GM18867 (cell line): Measurements from ENCODE around the gene WDR55.
"Not testable (repeated sequence)": the region's sequence is repeated elsewhere in the genome, so short reads cannot be mapped to it uniquely, and the experiment has no call there.

ENCODE experiments used
- ATAC-seq: cut with Tn5 transposase; IDR thresholded peaks from one replicate; pipeline ENCODE4 v1.9.1; 2021; ENCODE audit warnings: mild to moderate bottlenecking, moderate library complexity; ENCODE audit not compliant: unreplicated experiment

Gene WDR55, protein sequence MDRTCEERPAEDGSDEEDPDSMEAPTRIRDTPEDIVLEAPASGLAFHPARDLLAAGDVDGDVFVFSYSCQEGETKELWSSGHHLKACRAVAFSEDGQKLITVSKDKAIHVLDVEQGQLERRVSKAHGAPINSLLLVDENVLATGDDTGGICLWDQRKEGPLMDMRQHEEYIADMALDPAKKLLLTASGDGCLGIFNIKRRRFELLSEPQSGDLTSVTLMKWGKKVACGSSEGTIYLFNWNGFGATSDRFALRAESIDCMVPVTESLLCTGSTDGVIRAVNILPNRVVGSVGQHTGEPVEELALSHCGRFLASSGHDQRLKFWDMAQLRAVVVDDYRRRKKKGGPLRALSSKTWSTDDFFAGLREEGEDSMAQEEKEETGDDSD

DNA sequence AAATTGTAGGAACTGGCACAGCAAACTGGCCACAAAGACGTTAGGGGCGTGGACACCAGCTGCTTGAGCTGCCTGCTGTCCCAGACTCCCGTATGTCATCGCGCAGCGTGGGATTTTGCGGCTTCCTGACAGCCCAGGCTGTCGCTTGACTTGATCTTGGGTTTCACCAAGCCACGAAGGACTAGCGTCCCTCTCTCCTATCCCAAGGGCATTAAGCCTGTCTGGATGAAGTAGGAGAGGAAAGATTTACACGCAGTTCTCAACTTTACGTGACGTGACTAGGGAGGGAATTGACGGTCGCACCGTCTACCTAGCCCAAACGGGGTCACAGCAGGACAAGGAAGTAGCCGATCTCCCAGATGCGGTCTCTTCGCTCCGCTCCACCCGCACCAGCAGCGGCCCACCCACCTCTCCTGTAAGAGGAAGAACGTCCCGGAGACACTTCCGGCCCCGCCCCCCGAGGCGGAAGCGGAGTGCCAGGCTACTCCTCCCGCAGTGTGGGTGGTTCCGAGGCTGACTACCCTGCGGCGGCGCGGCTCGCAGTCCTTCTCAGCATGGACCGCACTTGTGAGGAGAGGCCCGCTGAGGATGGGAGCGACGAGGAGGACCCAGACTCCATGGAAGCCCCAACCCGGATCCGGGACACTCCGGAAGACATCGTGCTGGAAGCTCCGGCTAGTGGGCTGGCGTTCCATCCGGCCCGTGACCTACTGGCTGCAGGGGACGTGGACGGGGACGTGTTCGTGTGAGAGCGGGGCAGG is at the start of gene WDR55:
TSS of gene WDR55 (plus strand) at position 546 of the 761 bp plus-strand sequence. CDS start at position 555, 9 bp downstream.
- ATAC-seq = peak; percentile 98

DNA sequence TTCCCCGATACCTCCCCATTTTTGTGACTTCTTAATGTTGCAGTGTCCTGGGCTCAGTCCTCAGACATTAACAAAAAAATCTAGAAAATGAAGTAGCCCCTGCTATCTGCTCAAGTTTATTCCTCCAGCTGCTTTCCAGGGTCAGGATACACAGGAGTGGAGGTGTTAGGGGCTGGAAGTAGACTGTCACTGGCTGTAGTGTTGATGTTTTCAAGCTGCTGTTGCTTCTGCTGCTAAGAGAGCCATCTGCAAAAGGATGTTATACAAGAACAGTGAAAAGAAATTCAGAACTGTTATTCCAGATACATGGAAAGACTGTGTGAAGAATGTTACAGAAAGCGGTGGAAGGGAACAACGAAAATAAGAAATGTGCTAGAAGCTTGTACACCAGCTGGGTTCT is 42.4 kb upstream of the WDR55 start:
- no peak for ATAC-seq

DNA sequence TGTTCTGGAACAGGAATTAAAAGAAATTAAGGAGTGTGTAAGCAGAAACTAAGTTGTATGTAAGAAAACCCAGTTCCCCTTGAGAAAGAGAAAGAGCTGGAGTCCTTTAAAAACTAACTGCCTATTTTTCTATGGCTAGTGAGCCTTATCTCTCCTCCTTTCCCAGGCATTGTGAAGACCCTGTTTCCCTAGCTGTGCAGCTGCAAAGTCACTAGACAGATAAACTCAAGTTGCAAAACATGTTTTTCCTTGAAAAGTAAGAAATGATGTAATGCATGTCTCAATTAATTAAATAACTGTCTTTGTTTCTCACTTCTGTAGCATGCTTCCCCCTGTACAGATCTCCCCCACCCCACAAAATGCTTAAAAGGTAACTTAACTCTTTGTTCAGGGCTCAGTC is 41.6 kb upstream of the WDR55 start:
- ATAC-seq = not testable (repeated sequence)

DNA sequence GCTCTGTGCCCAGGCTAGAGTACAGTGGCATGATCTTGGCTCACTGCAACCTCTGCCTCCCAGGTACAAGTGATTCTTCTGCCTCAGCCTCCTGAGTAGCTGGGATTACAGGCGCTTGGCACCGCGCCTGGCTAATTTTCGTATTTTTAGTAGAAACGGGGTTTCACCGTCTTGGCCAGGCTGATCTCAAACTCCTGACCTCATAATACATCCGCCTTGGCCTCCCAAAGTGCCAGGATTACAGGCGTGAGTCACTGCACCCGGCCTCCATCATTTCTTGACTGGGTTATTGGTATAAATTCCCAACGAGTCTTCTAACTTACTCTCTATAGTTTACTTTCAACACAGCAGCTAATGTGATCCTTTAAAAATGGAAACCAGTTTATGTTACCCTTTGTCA is 39.8 kb upstream of the WDR55 start:
- not testable (repeated sequence) for ATAC-seq

DNA sequence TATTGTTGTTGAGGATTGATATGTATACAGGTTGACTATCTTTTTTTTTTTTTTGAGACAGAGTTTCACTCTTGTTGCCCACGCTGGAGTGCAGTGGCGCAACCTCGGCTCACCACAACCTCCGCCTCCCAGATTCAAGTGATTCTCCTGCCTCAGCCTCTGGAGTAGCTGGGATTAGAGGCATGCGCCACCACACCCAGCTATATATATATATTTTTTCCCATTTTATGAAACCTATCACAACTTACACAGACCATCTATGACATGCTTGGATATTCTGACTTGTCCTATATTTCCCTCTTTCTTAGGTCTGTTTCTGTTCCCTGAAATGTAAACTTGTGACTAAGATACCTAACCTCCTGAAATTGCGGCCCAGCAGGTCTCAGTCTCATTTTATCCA is 36.7 kb upstream of the WDR55 start:
- no peak for ATAC-seq

DNA sequence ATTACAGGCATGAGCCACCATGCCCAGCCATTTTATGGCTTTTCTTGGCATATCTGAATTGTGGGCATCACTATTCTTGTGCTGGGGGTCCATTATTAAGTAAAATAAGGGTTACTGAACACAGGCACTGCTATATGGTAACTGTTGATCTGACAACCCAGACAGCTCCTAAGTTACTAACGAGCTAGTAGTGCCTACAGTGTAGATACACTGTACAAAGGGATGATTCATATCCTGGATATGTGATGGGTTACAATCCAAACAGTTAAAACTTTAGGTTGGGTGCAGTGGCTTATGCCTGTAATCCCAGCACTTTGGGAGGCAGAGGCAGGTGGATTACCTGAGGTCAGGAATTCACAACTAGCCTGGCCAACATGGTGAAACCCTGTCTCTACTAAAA is 36.0 kb upstream of the WDR55 start:
- ATAC-seq = no peak

DNA sequence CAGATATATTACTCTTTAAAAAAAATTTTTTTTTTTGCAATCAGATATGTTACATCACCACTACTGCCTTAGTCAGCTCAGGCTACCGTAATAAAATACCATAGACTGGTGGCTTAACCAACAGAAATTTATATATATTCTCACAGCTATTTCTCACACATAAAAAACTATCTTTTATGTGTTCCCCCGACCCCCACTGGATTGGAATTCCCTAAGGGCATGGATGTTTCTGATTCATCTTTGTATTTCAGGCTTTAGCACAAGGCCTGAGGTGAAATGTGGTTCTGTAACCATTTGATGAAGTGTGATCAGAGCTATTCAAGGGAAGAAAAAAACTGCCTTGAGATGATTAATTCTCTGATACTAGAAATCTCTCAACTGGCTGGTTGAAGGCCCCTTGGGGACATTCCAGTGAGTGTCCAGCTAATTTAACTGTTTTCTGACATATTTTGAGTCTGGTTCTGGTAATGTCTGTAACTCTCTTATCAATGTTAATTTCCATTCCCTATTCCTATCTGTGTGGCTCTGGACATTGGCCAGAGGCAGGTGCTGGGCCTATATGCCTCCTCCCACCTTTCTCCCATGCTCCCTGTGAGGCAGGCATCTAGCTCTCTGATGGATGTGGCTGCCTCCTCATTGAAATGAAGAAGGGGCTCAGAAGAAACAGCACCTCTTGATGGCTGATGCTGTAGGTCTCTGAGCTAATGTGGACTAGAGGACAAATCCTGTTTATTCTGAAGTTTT is 34.2 kb upstream of the WDR55 start:
- no peak for ATAC-seq

DNA sequence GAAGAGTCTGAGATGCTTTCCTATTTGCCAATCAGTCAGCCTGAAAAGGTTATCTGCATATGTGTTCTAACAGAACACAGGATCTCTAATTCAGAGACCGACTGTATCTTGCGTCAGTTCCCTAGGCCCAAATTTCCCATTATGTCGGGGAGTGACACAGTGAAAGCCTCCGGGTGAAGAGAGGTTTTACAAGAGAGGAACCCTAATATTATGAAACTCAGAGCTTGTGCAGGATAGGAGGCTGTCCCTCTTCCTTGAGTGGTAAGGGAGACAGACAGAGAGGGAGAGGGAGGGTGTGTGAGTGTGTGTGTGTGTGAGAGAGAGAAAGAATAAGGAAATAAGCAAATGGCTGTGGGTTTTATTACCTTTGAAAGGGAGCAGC is 33.7 kb upstream of the WDR55 start:
- no peak for ATAC-seq

DNA sequence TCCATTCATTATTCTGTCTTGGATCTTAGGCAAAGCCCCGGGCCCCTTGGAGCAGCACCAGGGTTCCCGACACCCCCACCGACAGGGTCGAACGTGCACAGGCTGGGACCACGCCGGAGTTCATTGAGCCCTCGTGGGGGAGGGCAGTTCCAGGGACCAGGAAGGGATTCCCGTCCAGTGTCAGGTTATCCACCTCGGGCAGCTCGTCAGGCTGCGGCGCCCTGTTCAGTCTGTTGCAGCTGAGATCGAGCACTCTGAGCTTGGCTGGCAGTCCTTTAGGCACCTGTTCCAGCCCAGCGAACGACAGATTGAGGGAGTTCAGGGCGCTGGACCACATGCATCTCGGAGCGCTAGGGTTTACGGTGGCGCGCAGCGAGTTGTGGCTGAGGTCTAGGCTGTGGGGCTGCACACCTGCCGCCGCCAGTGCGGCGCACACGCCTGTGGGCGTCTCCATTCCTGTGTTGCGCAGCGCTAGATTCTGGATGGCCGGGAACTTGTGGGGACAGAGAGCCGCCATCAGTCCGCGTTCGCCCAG is 32.8 kb upstream of the WDR55 start:
- ATAC-seq = peak; percentile 31

DNA sequence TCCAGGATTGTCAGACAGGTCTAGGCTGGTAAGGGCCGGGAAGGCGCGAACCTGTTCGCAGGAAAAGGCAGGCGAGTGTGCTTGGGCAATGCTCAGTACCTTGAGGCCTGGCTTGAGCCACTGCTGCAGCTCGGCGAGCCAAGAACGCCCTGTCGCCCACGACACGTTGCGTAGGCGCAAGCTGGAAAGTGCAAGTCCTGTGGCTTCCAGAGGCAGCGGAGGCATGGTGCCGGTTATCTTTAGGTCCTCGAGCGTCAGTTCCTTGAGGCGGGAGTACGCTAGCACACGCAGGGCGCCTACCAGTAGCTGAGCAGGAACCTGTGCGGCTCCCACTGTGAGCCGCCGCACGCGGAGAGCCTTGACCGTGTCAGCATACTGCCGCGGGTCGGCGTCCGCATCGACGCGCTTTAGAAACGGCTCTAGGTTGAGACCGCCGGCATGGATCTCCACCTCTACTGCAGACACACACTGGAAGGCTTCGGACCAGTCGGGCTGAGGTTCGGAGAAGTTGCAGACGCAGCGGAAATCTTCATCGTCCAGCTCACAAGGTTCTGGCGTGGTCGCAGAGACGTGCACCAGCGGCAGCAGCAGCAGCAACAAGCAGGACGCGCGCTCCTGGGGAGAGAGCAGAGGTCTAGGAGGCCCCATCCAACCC is 32.2 kb upstream of the WDR55 start:
- peak; percentile 58 for ATAC-seq

DNA sequence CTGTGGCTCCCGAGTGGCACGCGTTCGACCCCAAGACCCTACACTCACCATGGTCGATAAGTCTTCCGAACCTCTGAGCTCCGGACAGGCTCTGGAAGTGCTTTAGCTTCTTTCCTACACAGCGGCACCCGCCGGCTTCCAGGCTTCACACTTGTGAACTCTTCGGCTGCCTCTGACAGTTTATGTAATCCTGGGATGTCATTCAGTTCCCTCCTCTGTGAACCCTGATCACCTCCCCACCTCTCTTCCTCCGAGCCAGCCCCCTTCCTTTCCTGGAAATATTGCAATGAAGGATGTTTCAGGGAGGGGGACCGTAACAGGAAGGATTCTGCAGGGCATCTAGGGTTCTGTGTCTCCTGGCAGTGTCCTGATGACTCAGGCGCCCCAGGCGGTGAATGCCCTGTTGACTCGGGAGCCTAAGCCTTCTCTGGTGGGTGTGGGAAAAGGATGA is 31.7 kb upstream of the WDR55 start, which contains the start of gene CD14:
TSS of gene CD14 (minus strand) at position 155 of the 451 bp plus-strand sequence. CDS start at position 51, 104 bp downstream.
- no peak for ATAC-seq

DNA sequence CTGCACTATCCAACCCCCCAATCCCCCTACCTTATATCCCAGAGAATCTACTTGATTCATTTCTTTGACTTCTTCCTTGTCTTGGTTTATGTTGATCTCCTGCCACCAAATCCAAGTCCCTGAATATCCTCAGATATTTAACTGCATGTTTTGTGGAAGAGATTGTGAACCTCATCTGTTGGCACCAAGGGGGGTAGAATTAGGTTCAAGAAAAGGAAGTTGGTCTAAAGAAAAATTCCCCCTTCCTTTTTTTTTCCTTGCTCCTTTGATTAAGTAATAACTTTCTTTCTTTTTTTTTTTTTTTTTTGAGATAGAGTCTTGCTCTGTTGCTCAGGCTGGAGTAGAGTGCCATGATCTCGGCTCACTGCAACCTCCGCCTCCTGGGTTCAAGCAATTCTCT is 31.2 kb upstream of the WDR55 start:
- ATAC-seq = no peak

DNA sequence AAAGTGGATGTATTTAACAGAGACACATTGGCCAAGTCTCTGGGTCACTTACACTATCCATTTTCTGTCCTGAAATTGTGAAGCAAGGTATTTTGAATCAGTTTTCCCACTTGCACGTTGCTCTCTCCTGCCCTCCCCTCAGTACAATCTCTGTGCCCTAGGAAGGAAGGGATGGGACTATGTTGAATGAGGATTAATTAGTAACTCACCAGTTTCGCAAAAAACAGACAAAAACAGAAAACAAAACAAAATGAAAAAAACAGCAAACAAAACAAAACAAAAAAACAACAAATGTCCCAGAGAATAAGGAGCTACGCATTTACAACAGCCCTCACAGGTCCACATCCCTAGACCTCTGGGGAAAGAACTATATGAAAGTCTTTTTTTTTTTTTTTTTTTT is 30.6 kb upstream of the WDR55 start:
- no peak for ATAC-seq

DNA sequence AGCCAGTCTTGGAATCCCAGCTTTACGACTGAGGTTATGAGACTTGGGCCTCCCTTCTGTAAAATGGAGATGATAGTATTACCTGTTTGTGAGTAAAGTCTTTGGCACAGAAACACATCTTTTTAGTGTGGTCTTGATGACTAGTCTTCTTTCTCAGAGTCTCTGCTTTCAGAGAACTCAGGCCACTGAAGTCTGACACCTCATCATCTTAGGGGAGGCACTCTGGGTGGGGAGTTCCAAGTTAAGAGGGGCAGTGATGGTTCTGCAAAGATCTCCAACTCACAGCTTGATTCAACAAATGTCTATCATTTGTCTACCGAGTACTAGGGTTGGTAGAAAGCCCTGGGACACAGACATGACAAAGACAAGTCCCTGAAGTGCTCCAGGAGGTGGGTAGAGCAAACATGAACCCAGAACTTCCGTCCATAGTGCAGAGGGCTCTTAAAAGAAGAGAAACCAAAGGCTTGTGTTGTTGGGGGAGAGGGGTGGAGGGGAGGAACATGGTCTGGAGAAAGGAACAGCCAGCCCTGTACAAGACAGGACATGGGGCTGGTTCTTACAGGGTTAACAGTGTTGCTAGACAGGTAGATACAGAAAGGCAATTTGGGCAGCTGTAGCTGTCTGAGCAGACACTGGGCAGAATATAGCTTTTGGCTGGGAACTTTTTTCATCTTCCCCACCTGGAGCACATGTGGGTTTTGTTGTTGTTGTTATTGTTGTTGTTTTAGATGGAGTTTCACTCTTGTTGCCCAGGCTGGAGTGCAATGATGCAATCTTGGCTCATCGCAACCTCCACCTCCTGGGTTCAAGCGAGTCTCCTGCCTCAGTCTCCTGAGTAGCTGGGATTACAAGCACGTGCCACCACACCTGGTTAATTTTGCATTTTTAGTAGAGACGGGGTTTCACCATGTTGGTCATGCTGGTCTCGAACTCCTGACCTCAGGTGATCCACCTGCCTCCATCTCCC is 29.1 kb upstream of the WDR55 start:
- ATAC-seq = no peak

DNA sequence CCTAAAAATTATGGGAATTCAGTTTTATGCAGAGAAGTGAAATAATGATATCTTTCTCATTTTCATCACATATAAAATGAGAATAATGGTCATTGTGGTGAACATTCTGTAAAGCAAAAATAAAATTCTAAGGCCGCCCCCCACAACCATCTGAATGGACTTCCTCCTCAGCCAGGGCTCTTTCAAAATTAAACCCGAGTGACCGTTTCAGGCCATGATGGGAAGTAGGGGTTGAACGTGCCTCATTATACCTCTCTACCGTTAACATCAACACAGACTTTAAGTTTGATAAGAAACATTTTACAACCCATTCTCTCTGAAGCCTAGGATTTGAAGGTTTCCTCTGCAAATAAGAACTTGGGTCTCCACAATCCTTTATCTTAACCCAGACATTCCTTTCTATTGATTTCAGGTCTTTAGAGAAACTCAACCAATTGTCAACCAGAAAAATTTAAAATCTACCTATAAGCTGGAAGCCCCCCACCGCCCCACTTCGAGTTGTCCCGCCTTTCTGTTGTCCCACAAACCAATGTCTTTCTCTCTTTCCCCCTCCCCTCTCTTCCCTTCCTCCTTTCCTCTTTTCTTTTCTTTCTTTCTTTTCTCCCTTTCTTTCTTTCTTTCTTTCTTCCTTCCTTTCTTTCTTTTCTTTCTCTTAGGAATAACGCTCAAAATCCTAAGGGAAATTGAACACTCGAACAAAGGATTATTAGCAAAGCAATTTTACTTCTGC is 27.2 kb upstream of the WDR55 start:
- ATAC-seq = no peak

DNA sequence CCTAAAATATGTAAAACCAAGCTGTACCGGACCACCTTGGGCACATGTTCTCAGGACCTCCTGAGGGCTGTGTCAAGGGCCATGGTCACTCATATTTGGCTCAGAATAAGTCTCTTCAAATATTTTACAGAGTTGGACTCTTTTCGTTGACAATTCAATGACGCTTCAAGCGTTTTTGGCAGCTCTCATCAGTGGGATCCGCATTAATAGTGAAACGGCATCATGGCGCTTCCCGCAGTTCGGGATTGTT is 25.9 kb upstream of the WDR55 start:
- not testable (repeated sequence) for ATAC-seq

DNA sequence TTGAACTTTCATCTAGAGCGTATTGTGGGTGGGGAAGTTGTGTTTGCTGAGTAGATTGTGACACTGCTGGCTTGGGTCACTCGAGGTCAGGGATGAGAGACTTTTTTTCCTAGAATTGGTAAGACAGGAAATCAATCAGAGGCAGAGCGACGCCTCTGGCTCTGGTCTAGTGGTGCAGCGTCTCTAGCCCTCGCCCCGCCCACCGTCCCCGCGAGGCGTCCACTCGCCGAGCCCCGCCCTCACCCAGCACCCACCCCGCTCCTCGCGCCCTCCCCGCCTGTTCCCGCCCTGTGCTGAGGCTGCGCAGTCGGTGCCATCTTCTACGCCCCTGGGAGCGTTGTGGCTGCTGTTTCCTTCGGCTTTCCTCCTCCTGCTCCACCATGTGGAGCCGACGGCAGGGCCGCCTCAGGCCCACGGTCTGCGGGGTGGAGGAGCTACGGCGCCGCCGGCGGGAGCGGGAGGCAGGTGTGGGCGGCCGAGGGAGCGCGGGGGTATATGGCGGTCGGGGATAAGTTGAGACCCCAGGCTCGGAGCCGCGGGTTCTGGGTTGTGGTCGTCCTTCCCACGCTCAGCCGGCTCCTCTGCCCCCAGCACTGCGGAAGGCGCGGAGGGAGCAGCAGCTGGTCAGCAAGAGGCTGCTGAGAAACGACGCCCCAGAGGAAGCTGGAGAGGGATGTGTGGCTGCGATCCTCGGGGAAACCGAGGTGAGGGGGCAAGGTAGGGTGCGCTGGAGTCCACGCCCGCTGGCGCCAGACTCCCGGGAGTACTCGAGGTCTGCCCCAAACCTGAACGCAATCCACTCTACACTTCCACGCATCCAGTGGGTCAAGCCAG is 25.3 kb upstream of the WDR55 start, which contains the start of gene TMCO6:
TSS of gene TMCO6 (plus strand) at position 304 of the 834 bp plus-strand sequence. CDS start at position 381, 77 bp downstream.
- ATAC-seq = peak; percentile 94

DNA sequence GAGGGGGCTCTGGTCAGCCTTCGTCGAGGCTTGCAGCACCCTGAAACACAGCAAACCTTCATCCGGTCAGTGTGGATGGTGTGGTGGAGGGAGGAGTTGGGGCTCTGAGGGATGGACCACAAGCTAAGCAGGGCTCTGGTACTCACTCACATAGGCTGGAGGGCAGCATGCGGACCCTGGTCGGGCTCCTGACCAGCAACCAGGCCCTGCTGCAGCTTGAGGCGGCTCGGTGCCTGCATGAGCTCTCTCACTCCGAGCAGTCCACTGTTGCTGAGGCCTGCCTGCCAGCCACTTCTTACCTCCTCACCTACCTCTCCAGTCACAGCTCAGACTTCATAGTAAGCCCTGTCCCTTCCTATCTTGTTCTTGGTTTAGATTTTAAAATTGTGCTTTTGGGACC is 23.0 kb upstream of the WDR55 start:
- ATAC-seq = no peak
